ELR (cell line): ENCODE results near the gene SYNJ1.
A peak's percentile ranks its signal among the peaks of the same experiment; 100 is the strongest.
"Not testable (repeated sequence)": the region's sequence is repeated elsewhere in the genome, so short reads cannot be mapped to it uniquely, and the experiment has no call there.

ENCODE experiments used
- DNase-seq: peaks from one replicate; pipeline ENCODE4 v3.0.0-alpha.2; 2015; ENCODE audit warnings: low read depth

Gene SYNJ1, protein sequence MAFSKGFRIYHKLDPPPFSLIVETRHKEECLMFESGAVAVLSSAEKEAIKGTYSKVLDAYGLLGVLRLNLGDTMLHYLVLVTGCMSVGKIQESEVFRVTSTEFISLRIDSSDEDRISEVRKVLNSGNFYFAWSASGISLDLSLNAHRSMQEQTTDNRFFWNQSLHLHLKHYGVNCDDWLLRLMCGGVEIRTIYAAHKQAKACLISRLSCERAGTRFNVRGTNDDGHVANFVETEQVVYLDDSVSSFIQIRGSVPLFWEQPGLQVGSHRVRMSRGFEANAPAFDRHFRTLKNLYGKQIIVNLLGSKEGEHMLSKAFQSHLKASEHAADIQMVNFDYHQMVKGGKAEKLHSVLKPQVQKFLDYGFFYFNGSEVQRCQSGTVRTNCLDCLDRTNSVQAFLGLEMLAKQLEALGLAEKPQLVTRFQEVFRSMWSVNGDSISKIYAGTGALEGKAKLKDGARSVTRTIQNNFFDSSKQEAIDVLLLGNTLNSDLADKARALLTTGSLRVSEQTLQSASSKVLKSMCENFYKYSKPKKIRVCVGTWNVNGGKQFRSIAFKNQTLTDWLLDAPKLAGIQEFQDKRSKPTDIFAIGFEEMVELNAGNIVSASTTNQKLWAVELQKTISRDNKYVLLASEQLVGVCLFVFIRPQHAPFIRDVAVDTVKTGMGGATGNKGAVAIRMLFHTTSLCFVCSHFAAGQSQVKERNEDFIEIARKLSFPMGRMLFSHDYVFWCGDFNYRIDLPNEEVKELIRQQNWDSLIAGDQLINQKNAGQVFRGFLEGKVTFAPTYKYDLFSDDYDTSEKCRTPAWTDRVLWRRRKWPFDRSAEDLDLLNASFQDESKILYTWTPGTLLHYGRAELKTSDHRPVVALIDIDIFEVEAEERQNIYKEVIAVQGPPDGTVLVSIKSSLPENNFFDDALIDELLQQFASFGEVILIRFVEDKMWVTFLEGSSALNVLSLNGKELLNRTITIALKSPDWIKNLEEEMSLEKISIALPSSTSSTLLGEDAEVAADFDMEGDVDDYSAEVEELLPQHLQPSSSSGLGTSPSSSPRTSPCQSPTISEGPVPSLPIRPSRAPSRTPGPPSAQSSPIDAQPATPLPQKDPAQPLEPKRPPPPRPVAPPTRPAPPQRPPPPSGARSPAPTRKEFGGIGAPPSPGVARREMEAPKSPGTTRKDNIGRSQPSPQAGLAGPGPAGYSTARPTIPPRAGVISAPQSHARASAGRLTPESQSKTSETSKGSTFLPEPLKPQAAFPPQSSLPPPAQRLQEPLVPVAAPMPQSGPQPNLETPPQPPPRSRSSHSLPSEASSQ (N-terminal part only)

DNA sequence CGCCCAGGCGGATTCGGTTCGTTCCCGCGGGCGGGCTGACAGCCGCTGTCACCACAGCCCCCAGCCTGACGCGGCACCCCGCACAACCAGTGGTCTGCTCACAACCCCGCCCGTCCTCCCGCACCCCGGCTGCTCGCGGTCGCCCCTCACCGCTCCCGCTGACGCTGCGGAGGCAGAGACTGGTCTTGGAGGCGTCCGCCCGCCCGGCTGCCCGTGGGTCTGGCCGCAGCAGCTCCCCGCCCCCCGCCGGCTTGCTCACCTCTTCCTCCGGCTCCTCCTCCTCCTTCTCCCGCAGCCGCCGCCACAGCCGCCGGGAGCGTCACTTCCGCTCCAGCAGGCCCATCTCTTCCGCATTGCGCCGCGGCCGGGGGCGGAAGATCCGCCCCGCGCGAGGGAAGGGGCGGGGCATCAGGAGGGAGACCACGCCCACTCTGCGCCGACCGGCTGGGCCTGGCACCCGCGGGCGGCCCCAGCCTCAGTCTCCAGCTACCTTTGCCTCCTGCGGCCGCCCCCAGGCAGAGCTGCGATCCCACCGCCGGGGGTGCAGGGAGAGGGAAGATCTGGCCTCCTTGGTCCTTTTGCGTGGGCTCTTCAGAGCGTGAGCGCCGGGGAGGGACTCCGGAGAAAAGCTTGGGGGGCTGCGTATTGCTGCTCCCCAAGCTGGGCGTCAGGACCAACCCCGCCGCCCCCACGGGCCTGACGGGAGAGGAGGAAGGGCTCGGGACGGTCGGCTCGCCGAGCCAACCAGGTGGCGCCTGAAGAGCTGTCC, at the start of gene SYNJ1:
TSS of gene SYNJ1 (minus strand) at position 327 of the 769 bp plus-strand sequence. CDS start 1,118 bp downstream, outside the sequence.
- DNase-seq = peak; percentile 94

DNA sequence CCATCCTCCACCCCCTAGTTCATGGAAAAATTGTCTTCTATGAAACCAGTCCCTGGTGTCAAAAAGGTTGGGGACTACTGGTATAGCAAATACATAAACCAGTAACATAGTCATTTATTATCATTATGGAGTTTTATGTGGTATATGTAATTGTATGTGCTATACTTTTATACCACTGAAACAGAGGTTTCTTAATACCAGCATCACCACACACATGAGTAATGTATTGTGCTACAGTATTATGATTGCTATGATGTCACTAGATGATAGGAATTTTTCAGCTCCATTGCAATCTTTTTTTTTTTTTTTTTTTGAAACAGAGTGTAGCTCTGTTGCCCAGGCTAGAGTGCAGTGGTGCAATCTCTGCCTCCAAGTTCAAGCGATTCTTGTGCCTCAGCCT, 49.5 kb upstream of the SYNJ1 start:
- peak; percentile 10 for DNase-seq

DNA sequence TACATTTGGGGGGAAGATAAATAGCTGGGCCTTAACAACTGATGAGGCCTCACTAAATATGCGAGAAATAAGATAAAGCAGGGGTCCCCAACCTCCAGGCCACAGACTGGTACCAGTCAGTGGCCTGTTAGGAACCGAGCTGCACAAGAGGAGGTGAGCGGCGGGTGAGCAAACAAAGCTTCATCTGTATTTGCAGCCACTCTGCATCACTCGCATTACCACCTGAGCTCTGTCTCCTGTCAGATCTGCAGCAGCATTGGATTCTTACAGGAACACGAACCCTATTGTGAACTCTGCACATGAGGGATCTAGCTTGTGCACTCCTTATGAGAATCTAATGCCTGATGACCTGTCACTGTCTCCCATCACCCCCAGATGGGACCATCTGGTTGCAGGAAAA, 48.9 kb upstream of the SYNJ1 start:
- DNase-seq = no peak

DNA sequence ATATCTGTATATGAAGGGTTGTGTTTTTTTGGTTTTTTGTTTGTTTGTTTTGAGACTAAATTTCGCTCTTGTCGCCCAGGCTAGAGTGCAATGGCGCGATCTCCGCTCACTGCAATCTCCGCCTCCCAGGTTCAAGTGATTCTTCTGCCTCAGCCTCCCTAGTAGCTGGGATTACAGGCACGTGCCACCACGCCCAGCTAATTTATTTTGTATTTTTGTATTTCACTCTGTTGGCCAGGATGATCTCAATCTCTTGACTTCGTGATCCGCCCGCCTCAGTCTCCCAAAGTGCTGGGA, 45.2 kb upstream of the SYNJ1 start:
- DNase-seq = not testable (repeated sequence)

DNA sequence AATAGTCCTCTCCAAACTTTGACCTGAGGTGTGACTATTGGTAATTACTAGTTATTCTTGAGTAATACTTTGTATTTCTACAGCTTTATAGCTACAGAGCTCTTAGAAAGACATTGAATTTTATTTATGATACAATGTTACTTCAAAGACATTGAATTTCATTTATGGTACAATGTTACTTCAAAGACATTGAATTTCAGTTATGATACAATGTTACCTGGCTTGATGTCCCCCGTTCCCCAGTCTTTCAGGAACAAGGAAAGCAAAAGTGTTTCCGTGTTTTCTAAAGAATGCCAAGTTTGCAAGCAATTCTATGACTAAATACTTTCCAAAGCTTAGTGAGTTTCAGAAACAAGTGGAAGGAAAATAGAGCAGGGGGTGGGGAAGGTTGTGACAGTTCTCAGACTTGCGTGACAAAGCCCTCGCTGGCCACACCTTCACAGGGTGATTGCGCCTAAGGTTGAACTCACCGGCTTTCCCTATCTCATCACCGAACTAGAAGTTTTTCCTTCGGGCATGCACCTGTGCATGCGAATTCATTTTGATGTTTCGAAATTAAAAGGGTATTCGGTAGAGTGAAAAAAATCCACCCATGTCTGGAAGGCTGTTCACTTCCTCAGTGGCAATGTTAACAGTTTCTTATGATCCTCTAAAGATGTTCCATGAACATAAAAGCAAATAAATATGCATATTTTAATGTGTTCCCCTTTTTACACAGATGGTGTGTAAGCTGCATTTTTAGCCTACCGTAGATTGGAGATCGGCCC, 44.7 kb upstream of the SYNJ1 start:
- DNase-seq = peak; percentile 41

DNA sequence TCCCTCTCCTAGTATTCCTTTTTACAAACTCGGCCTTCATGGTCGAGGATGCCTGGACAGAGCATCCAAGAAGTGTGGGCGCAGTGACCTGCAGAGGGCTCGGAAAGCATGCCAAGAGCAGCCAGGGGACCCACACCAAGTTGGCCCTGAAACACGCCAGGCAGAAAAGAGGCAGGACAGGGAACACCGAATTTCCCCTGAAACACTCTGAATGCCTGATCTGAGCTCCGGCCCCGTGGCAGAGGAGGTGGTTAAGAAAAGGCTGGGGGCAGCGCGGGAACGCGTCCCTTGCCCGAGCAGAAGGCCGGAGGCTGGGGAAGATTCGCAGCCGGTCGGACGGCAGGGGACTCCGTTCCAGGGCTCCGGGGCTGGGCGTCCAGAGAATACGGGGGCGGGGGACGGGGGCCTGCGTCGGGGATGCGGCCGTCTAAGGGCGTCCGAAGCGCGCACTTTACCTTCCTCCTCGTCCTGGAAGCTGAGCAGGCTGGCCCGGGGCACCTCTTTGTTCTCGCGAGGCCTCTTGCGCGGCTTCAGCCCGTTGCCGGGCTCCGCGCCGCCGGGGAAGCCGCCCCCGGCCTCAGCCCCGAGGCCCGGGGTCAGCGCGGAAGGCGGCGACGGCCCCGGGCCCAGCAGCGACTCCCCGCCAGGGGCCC, 43.2 kb upstream of the SYNJ1 start:
- peak; percentile 78 for DNase-seq

DNA sequence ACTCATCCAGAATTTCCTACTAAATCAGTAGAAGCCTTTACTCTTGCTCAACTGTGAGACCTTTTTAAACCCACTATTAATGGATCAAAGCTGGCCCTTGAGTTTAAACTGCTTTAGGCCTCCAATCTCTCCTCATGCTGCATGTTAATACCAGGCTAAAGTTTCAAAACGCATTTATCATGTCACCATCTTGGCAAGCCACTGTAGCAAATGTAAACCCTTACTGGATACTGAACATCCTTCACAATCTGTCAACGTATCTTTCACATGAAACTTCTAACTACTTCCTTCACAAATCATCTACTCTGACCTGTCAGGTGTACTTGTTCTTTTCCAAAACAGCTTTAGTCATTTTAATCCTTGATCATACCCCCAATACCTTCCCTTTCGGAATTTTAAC, 40.7 kb upstream of the SYNJ1 start:
- DNase-seq = no peak

DNA sequence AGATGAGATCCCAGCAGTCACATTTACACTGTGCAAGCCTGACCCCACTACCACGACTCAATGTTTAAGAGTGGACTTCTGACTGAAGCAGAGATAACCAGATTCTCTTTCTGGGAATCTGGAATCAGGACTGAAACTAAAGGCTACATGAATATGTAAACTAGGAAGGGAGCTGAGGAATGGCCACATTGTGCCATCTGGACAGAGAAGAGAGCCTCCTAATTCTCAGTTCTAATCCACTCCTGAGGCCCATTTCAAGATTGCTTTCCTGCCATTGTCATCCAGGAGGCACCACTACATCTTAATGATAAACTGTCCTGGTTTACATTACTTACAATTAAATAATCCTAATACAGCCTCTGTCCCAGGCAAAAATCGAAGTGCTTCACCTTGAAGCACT, 37.2 kb upstream of the SYNJ1 start:
- DNase-seq = no peak

DNA sequence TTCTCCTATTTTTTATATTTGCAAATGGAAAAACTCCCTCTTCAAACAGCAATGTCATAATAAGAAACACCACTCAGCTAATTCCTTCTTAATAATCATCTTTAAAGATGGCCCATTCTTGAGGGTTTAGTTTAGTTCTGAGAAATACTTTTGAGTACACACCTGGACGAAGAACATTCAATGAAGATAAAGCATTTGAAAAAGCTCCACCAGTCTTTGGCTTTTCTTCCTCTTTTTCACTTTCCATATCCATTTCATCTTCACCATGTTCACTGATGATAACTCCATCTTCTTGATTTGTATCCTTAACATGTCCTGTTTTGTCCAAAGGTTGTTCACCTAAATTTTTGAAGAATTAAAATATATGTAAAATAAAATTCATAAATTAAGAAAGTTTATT, 36.4 kb upstream of the SYNJ1 start:
- no peak for DNase-seq

DNA sequence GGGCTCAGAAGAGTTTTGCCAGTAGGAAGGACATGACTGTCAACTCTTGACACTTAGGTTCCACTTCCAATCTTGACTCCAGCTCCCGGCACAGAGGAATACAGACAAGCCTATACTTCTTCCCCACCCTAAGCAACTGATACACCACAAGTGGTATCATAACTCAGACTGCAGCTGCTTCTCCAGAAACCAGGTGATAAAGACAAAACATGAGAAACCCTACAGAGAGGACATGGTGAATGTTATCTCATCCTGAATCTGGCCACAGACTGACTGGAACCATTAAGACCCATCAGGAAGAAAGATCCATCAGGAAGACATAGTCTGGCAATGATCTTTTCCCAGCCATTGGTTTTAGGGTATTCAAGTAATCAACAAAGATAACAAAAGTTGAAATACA, 30.0 kb upstream of the SYNJ1 start:
- DNase-seq = no peak

DNA sequence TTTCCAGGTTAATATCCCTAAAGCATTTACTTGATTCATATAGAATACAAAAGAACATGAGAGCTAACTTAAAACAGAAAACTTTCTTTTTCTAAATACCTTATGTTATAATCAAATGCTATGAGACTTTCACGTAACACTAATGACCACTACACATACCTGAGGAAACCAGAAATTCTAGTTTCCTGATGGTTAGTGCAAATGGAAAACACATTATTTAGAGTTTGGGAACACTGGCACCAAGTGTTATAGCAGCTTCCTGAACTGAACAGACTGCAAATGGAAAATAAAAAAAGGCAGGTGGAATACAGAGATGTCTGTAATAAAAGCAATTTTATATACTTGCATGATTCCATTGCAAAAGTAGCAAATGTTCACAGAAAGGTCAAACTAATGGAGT, 28.3 kb upstream of the SYNJ1 start:
- DNase-seq = no peak

DNA sequence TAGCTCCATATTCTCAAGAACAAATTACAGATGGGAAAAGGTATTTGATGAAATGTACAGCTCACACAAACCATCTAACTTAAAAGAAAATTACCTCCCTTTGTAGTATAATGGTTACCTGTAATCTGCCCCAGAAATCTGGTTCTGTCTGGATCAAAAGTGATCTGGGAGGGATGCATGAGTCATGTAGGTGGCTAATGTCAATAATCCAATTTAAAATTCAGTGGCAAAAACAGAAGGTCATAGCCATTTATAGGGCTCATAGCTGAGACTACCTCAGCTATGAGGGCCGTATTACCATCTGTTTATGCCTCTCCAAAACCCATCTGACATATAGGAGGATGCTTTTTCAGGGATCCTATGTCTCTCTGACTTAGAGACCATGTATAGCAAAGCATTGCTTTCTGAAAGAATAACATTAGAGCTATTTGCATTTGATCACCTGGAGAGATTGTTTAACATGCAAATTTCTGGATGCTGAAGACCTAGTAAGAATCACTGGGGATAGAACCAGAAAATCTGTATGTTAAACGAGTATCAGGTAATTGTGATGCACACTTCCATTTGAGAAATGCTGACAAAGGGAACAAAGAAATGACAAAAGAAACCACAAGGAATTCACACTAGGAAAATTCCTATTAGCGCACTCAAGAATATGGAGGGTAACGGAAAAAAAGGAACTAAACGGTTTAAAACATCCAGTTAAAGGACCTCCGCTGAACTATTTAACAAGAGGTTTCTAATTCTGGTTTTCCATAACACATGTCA, 26.2 kb upstream of the SYNJ1 start:
- DNase-seq = no peak

DNA sequence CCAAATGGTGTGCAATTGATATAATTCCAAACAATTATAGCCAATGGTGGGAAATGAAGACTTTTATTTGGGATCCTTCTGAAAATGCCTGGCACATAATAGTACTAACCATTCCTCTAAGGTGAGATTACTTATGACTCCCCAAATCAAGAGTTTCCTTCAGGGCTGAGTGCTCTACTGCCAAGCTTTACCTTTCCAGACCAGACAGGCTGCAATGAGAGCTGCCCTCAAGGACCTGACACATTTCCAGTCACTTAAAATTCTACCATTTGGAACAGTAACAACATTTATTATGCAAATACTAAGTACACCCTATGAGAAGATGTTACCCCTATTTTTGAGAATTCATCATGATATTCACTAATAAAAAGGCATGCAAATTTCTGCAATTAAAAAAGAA, 22.6 kb upstream of the SYNJ1 start:
- DNase-seq = no peak

DNA sequence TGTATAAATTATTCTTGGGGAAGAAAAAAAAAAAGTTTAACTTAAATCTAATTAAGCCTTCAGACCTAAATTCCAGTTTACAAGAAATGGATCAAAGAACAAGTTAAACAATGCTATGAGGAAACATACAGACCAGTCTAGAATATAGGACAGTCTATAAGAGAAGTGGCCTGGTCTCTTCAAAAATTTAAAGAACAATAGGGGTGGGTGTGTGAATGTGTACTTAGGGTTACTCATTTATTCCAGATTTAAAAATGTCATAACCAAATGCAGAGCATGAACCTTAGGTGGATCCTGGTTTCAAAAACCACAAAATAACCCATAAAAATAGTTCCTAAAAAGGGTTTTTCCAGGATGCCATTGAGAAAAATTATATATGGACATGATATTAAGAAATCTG, 21.8 kb upstream of the SYNJ1 start:
- no peak for DNase-seq

DNA sequence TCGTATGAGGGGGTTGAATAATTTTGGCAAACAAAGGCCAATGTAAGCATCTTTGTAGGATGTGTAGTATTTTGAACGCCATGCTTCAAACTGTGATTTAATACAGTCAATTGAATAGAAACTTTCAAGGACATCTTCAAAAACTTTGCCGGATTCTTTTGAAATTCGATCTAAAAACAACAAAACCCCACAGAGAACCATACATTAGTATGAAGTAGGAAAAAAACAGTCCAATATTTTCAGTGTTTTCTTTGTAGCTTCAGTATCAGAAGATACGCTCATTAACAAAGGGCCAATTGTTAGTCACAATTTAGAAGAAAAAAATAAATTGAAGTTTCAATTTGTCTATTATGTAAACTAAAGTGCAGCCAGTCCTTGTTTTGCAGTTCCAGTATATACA, 20.7 kb upstream of the SYNJ1 start:
- DNase-seq = no peak

DNA sequence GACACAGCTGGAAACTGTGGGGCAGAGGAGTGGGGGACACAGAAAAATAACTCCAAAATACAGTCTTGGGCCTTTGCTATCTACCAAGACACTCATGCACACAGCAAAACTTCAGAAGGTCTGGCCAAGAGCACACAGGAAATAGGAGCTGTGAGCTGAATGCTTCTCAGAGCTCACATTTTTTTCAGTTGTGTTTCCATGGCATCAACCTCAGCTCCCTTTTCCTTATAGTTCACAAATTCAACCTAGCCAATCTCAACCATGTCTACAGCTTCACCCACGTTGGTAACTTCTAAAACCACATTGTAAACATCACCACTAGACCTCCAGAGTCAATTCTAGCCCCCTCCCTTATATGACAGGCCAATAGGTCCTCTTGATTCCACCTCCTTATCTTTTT, 19.6 kb upstream of the SYNJ1 start:
- no peak for DNase-seq

DNA sequence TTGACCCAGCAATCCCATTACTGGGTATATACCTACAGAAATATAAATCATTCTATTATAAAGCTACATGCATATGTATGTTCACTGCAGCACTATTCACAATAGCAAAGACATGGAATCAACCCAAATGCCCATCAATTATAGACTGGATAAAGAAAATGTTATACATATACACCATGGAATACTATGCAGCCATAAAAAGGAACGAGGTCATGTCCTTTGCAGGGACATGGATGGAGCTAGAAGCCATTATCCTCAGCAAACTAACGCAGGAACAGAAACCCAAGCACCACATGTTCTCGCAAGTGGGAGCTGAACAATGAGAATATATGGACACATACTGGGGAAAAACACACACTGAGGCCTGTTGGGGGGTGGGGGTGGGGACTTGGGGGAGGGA, 18.9 kb upstream of the SYNJ1 start:
- not testable (repeated sequence) for DNase-seq

DNA sequence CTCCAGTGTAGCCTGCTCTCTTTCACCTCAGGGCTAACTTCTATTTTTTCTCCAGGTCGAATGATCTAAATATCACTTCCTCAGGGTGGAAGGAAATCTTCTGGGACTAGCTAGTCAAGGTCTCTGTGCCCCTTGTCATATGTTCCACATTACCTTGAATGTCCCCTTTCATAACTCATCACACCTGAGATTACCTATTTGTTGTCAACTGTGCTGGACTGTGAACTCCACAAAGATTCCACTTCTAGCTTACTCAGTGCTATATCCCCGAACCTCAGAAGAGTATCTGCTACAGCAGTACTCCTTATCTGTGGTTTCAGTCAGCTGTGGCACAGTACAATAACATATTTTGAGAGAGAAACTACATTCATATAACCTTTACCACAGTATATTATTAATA, 14.6 kb upstream of the SYNJ1 start:
- DNase-seq = no peak

DNA sequence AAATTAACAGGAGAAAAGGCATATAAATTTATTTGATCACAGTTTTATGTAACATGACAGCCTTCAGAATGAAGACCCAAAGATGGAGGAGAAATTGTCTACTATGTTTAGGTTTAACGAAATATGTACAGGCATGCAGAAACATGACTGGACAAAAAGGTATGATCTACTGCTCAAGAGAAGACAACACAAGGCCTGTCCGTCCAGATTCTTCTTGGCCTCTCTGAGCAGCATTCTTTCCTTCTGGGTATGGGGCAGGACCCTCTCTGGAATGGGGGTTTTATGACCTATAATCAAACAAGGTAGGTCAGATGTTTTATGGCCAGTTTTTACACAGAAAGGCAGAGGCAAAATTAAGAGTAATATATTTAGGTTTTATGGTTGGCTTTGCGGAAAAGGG, 13.5 kb upstream of the SYNJ1 start:
- no peak for DNase-seq

DNA sequence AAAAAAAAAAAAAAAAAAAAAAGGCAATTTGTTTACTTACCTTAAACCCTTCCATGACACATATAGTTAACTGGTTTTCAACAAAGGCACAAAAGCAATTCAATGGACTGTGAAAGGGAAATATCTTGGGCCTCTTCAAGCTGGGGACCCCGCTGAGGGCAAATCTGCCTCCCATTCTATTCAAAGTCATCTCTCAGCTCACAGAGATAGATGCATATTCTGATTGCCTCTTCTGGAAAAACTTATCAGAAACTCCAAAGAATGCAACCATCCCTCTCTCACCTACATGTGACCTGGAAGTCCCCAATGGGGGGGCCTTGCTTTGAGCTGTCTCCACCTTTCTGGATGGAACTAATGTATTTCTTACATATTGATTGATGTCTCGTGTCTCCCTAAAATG, 12.1 kb upstream of the SYNJ1 start:
- no peak for DNase-seq
